GM12892 (cell line): ENCODE data around the gene OGFOD2.

ENCODE experiments used
- DNase-seq: peaks from one replicate; pipeline ENCODE4 v3.0.0; 2011; ENCODE audit not compliant: insufficient read length
- FAIRE-seq: peaks from 2 replicates; lab custom pipeline; 2011; peaks lifted over from hg19 to GRCh38; lab: Jason Lieb, UNC
- POLR2A ChIP-seq: IDR thresholded peaks from 2 replicates; pipeline ENCODE4 v1.6.1; 2011; ENCODE audit warnings: low read depth, low read length, control low read depth
- POLR2AphosphoS5 ChIP-seq: IDR thresholded peaks from 2 replicates; pipeline ENCODE4 v1.6.1; 2011; ENCODE audit warnings: low read depth, low read length, control low read depth
- TAF1 ChIP-seq: IDR thresholded peaks from 2 replicates; pipeline ENCODE4 v1.6.1; 2011; ENCODE audit warnings: low read depth, mild to moderate bottlenecking, control low read depth, low read length, borderline replicate concordance

Gene OGFOD2

DNA sequence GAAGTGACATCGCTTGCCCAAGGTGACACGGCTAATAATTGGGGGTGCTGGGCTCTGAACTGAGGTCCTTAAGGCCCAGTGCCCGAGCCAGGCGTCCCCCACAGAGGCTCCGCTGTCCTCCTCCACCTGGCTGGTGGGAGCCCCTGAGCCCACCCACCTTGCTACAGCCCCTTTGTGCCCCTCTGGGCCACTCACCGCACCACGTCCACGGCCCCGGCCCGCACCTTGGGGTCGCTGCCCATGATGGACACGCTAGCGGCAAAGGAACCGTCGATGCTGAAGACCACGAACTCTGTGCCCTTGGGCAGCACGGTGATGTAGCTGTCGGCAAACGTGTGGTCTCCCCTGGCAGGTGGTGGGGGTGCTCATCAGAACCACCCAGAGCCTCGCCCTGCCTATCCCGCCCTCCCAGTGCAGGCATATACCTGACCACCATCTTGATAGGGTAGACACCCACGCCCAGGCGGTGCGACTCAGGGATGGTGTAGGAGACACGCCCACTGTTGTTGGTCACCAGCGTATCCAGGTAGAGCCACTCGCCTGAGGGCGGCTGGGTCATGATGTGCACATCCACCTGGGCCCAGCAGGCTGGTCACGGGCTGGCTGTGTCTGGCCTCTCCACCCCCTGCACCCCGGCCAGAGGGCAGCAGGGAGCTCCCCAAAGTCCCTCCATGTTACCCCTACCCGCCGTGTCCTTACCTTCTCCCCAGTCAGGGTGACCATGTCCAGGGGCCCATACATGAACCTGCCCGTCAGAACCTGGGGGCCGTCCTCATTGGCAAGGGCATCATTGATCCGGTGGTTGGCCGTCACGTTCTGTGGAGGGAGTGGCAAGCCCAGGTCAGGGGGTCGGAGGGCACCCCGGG lies 12.3 kb downstream of the OGFOD2 start:
- FAIRE-seq: no peak
- DNase-seq: no peak
- no peak for TF ChIP-seq POLR2A

DNA sequence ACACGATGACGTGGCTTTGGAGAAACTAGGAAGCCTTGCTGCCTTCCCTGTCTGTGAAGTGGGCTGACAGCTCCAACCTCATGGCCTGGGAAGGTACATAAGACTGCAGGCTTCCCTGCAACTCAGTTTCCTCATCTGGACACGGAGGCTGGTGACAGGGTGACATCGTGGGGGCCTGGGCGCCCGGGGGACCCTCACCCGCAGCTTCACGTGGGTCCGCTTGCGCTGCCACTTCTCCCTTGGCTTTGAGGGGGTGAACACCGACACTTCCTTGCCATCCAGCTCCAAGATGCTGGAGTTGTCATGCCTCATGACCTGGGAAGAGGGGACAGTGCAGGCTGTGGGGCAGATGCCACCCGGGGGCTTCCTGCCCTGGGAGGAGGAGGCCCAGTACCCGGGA lies 13.0 kb downstream of the OGFOD2 start:
- DNase-seq: no peak
- no peak for TF ChIP-seq TAF1
- TF ChIP-seq POLR2AphosphoS5: no peak
- TF ChIP-seq POLR2A: no peak
- no peak for FAIRE-seq

DNA sequence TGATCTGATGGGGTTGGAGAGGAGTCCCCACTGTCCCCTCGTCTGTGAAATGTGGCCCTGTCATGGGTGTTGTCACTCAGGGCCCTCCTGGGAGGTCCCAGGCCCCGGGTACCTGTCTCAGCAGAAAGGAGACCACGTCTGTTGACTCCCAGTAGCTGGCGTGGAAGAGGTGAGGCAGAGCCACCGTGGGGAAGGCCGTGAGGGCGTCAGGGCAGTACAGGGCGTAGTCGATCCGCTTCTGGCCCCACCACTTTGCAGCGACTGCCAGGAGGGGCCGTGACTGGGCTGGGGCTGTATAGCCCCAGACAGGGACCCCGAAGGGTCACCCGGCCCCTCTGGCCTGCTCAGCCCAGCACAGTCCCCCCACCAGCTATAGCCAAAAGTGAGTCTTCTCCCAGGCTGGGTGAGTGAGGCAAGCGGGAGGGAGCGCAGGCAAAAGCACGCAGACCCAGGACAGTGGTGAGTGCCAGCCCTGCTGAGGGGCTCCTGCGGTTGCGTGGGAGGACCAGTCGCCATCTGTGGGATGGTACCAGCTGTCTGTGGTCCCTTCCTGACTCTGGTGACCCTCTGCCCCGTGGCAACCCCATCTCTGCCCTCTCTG lies 13.7 kb downstream of the OGFOD2 start:
- TF ChIP-seq POLR2A: no peak
- no peak for TF ChIP-seq TAF1
- no peak for TF ChIP-seq POLR2AphosphoS5
- DNase-seq (no peak), FAIRE-seq (no peak)

DNA sequence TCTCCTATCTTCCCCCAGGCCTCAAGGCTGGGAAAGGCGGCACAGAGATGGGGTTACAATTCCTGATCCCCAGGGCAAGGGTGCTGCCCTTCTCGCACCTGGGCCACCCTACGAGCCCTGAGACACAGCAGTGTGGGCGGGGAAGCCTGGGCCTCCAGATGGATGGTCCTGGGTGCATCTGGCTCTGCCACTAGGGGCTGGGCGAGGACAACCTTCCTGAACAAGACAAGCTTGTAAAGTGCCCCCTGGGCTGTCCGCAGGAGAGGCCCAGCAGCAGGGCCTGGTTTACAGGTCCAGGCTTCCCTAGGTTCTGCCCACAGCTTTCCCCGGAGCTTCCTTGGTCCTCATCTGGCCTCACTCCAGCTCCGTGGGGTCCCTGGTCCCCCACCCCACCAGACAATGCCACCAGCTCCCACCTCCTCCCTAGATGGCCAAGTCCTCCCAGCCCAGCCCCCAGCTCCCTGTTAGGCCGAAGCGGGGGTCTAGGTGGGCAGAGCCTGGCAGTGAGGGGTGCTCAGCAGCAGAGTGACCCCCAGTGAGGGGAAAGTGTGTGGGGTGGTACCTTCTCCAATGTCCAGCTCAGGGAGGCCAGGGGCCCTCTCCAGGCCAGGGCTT lies 14.3 kb downstream of the OGFOD2 start:
- DNase-seq (no peak), FAIRE-seq (no peak)

DNA sequence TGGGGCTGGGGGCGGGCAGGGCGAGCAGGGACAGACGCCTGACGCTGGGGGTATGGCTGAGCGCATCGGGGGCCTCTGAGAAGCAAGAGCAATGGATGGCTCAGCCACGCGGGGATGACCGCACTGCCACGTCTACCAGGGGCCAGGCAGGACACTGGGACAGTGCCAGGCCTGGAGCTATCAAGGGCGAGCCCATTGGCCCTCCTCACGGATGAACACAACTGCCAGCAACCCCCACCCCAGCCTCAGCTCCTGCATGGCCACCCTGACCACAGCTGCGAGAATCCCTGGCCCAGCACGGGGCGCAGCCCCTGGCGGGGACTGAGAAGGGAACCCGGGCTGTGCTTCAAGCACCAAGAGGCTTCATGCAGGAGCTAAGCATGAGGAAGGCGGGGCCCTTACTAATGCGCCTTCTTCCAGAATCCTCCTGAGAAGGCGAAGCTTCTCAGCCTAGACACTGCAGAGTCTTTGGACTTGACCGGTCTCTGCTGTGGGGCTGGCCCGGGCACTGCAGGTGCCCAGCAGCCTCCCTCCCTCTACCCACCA lies 14.9 kb downstream of the OGFOD2 start:
- FAIRE-seq: no peak

More for the DNA sequence above, 14.3 kb downstream of the OGFOD2 start:
- no peak for TF ChIP-seq POLR2AphosphoS5
- TF ChIP-seq POLR2A: no peak
- TF ChIP-seq TAF1: no peak

DNA sequence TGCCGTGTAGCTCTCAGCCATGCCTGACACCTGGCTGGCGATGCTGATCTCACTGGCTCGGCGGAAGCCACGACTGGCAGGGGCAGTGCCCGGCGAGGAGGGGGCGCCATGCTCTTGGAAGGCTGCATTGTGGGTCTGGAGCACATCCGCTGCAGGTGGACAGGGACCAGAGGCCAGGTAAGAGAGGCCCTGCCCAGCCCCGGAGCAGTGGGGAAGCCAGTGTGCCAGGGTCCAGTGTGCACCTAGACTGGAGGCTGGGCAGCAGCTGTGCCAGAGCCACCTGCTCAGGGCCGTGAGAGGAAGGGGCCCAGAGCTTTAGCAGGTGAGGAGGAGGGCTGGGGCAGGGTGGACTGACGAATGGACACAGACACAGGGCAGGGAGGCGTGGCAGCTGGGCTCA lies 15.5 kb downstream of the OGFOD2 start:
- DNase-seq (no peak), FAIRE-seq (no peak)
- TF ChIP-seq TAF1 (no peak), POLR2A (no peak), POLR2AphosphoS5 (no peak)

More for the DNA sequence above, 14.9 kb downstream of the OGFOD2 start:
- no peak for DNase-seq
- TF ChIP-seq POLR2A: no peak
- no peak for TF ChIP-seq POLR2AphosphoS5
- no peak for TF ChIP-seq TAF1

DNA sequence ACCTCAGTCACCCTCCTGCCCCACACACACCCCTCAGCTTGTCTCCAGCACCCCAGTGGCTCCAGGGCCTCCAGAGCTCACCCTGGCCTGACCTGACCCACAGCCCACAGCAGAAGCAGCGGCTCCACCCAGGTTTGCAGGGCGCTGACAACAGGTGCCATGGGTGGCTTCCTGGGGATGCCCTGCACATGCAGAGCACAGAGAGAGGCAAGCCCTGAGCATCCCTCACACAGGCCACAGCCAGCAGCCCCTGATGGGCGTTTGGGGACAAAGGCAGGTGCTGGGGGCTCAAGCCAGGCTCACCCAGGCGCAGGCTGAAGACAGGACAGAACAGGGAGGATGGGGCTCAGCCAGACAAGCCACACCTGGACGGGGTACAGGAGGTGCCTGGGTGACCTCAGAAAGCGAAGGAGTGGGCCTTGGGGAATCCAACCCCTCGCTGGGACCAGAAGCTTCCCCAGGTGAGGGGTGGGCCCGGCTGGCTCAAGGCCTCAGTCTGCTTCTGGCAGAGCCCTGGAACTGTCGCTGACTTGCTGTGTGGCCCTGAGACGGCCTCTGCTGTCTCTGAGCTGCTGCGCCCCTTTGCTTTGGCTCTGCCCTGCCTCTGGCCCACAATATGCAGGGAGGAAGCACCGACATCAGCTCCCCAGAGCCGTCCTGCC lies 16.0 kb downstream of the OGFOD2 start:
- no peak for DNase-seq
- TF ChIP-seq POLR2AphosphoS5 (no peak), TAF1 (no peak), POLR2A (no peak)
- no peak for FAIRE-seq

DNA sequence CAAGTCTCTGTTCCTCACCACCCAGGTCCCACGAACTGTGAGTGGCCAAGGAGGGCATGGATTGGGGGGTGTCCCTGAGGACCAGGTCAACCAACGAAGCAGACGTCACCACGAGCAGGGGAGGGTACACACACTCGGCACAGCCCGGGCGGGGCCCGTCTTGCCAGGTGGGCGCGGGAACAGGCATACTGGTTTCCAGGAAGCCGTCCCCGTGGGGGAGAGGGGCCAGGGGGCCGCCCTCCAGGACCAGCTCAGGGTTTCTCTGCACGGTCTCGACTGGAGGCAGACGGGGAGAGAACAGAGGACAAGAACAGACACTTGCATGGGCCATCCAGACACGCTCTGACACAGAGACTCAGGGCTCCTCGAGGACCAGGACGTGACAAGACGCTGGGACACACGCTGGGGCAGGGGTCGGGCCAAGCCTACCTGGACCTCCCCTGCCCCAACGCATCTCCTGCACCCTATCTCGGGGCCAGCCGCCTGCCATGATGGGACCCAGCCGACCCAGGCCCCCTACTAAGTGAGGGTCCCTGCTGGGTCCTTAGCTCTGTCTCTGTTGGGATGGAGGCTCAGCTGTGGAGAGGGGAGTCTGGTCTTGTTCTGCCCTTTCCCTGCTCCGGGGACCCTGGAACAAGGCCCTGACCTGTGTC lies 16.7 kb downstream of the OGFOD2 start:
- no peak for TF ChIP-seq POLR2A
- no peak for TF ChIP-seq TAF1
- TF ChIP-seq POLR2AphosphoS5: no peak
- FAIRE-seq (no peak), DNase-seq (no peak)

DNA sequence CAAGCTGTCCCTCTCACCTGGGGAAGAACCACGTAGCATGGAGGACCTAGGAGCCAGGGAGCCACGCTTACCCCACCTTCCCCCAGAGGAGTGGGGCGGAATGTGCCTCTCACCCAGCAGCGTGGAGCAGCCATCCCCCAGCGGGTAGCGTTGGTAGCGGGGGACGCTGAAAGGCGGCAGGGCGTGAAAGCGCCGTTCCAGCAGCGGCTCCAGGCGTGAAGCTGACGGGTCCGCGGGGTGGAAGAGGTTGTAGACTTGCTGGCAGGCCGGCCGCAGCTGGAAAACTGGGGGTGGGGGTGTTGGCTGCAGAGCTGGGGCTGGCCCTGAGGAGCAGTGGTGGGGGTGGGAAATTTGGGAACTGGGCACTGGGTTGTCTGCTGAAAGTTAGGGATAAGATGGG lies 17.3 kb downstream of the OGFOD2 start:
- FAIRE-seq (no peak), DNase-seq (no peak)
- TF ChIP-seq POLR2AphosphoS5: no peak
- no peak for TF ChIP-seq POLR2A
- TF ChIP-seq TAF1: no peak

DNA sequence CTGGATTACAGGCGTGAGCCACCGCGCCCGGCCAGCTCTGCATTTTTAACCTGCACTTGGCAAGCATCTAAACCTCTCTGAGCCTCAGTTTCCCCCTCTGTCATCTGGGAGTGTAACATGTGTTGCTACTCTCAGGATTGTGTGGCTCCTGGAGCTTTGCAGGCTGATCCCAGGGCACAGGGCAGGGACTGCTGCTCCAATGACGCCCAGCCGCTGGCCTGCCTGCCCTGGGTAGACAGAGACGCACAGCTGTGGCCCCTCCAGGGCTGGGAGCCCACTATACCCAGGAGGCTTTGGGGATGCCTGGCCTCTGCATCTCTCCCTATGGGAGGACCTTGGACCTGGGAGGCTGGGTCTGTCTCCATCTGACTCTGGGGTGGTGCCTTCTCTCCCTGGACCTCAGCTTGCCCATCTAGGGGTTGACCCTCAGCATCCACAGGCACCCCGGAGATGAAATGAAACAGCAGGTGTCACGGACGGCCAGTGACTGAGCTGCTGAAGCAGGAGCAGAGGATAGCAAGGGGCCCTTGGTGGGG lies 19.2 kb downstream of the OGFOD2 start:
- TF ChIP-seq TAF1 (no peak), POLR2AphosphoS5 (no peak), POLR2A (no peak)
- FAIRE-seq (no peak), DNase-seq (no peak)
